T-helper 2 cell treated with Interferon-gamma antibody and Interleukin-4, amounts not matched to agents 5 μg/mL and 100 μg/mL, for 36 hours (primary cell): ENCODE data around the gene KIFBP.

ENCODE experiments used
- DNase-seq: peaks from one replicate; pipeline ENCODE4 v3.0.0; 2021; ENCODE audit warnings: low spot score
- H3K27ac Mint-ChIP-seq: one replicate; pipeline ENCODE4 v1.8.0; 2021; ENCODE audit warnings: mild to moderate bottlenecking, mixed read lengths
- H3K27me3 Mint-ChIP-seq: one replicate; pipeline ENCODE4 v1.8.0; 2021; ENCODE audit warnings: low read depth, mixed read lengths
- H3K36me3 Mint-ChIP-seq: one replicate; pipeline ENCODE4 v1.8.0; 2021; ENCODE audit warnings: low read depth, mixed read lengths
- H3K4me1 Mint-ChIP-seq: one replicate; pipeline ENCODE4 v1.8.0; 2021; ENCODE audit warnings: low read depth, mixed read lengths
- H3K4me3 Mint-ChIP-seq: one replicate; pipeline ENCODE4 v1.8.0; 2022; ENCODE audit warnings: mild to moderate bottlenecking, moderate library complexity, mixed read lengths
- H3K9me3 Mint-ChIP-seq: one replicate; pipeline ENCODE4 v1.8.0; 2021; ENCODE audit warnings: mixed read lengths

Gene KIFBP

DNA sequence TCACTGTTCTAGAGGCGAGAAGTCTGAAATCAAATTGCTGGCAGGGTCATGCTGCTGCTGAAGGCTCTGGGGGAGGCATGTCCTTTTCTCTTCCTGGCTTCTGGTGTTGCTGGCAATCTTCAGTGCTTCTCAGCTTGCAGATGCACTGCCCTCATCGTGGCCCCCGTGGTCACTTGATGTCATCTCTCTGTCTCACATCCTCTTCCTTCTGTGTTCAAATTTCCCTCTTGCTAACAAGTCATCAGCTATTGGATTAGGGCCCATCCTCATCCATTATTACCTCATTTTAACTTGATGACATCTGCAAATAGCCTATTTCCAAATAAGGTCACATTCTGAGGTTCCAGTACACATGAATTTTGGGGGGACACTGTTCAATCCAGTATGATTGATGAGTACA lies 62.7 kb downstream of the KIFBP start:
- Mint-ChIP-seq H3K36me3 (no peaks in the 10 kb centered on the region), H3K4me1 (peaks cover 48% of the 10 kb centered on the region), H3K27me3 (no peaks in the 10 kb centered on the region), H3K27ac (peak overlapping the region; percentile 87), H3K9me3 (no peaks in the 10 kb centered on the region), H3K4me3 (no peak overlapping the region)
- peak; percentile 51 for DNase-seq

DNA sequence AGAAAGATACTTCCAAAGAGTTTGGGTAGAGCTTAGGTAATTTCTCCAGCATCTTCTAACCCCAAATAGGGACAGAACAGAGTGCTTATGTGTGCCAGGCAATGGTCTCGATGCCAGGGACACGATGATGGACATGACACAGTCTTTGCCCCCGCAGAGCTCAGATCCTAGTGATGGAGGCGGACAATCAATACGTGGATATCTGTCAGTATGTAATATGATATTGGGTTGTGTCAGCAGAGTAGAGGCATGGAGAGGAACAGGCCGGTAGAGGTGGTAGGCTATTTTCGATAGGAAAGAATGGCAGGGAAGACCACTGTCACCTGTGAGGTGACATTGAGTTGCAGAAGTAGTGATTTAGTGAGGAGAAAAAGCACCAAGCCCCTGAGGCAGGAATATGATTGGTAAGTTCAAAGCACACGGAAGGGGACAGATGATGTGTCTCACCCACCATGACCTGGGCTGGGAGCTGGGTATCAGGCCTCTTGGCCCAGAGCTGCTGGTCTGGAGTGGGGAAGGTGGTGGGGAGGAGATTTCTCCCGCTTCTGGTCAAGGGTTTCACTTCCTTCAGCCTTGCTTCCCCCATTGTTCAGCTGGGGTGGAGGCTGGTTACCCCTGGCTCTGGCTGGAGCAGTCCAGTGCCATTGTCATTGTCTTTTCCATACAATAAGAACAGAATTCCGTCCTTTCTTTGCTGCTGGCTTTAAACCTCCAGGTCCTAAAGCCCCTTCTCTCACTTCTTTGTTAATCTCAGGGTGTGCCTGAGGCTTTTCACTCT lies 63.3 kb downstream of the KIFBP start:
- Mint-ChIP-seq H3K36me3 (no peaks in the 10 kb centered on the region), H3K27ac (peak overlapping the region; percentile 87), H3K4me1 (peaks cover 48% of the 10 kb centered on the region), H3K9me3 (no peaks in the 10 kb centered on the region), H3K4me3 (no peak overlapping the region), H3K27me3 (no peaks in the 10 kb centered on the region)
- no peak for DNase-seq

DNA sequence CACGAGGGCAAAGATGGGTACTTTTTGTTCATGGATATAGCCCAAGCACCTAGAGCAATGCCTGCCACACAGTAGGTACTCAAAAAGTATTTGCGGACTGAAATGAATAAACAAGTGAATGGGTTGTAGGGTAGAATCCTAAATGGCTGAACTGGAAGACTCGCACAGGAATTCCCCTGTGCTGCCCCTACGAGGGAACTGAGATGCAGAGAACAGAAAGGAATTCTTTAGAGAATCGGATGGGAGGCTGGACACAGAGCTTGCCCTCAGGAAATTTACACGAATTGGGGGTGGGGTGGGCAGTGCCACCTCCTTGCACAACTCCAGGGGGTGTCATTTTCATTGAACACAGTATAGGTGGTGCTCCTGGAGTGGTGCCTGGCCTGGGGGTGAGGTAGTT lies 64.1 kb downstream of the KIFBP start:
- peaks cover 52% of the 10 kb centered on the region for H3K4me1 Mint-ChIP-seq
- H3K27ac Mint-ChIP-seq = no peak overlapping the region
- H3K4me3 Mint-ChIP-seq = no peak overlapping the region
- no peaks in the 10 kb centered on the region for H3K9me3 Mint-ChIP-seq
- H3K27me3 Mint-ChIP-seq = no peaks in the 10 kb centered on the region
- H3K36me3 Mint-ChIP-seq = no peaks in the 10 kb centered on the region
- DNase-seq = no peak

DNA sequence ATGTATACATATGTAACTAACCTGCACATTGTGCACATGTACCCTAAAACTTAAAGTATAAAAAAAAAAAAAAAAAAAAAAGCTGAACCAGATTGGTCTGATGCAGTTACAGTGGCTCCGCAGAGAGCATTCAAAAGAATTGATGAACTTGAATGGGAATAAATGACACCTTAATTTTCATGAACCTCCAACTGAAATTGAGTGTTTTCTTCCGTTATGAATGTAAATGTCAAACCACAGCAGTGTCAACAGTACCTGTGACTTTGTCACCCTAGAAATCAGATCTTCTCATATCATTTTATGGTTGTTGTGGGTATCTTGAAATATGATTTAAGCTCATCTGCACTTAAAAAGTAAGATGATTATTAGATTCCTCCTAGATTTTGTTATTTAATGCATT lies 66.6 kb downstream of the KIFBP start:
- peak; percentile 16 for DNase-seq
- H3K36me3 Mint-ChIP-seq = no peaks in the 10 kb centered on the region
- H3K4me1 Mint-ChIP-seq = peaks cover 50% of the 10 kb centered on the region
- no peaks in the 10 kb centered on the region for H3K9me3 Mint-ChIP-seq
- H3K4me3 Mint-ChIP-seq = peak overlapping the region; percentile 52
- peak overlapping the region; percentile 90 for H3K27ac Mint-ChIP-seq
- H3K27me3 Mint-ChIP-seq = no peaks in the 10 kb centered on the region

DNA sequence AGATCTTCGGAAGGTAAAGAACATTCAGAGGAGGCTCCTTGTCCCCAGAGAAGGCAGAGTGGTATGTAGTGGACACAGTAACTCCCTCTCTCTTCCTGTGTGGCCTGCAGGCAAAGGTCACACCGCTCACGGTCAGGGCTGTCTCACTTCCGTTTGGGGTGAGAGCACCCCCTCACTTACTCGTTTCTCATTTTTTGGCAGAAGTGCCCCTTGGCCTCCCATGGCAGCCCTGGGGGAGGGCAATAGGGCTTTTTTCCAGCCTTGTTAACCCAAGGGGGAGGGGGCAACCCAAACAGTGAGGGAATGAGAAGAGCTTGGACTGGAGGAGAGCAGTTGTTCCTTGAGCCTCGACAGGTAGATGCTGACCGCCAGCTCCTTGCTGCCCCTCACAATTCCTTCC lies 67.5 kb downstream of the KIFBP start:
- DNase-seq = peak; percentile 50
- Mint-ChIP-seq H3K27me3 (no peaks in the 10 kb centered on the region), H3K36me3 (no peaks in the 10 kb centered on the region), H3K4me1 (peaks cover 54% of the 10 kb centered on the region), H3K4me3 (peak overlapping the region; percentile 52), H3K9me3 (no peaks in the 10 kb centered on the region), H3K27ac (peak overlapping the region; percentile 90)

DNA sequence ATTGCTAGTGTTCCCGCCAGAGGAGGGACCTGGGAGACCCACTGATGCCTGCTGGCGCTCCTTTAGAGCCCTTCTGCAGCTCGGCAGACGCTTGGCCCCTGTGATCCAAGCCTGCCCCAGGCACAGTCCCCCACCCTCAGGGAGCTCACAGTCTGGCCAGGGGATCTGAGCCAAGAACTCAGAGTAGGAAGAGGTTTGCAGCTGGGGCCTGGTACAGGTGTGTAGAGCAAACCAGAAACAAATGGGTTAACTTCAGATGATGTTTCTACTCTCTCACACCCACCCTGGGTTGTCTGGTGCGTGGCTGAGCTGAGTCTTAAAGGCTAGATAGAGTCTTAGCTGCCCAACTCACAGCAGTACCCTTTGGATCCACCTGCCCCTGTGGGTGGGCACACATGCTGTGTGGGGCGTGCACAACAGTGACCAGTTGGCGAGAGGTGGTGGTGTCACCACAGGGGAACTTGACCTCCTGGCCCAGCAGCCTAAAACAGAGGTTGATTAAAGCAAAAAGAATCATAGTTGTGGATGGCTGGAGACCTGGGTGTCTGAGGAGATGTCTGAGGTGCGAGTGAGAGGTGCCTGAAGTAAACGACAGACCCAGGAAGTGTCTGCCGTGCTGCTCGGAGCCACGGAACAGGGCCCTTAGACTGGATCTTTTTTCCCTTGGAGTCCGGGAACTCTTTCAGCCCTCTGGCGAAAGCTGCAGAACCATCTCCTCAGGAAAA lies 68.1 kb downstream of the KIFBP start:
- H3K9me3 Mint-ChIP-seq = no peaks in the 10 kb centered on the region
- H3K27ac Mint-ChIP-seq = peak overlapping the region; percentile 90
- H3K4me3 Mint-ChIP-seq = peak overlapping the region; percentile 55
- no peaks in the 10 kb centered on the region for H3K36me3 Mint-ChIP-seq
- no peaks in the 10 kb centered on the region for H3K27me3 Mint-ChIP-seq
- H3K4me1 Mint-ChIP-seq = peaks cover 54% of the 10 kb centered on the region
- DNase-seq = no peak

DNA sequence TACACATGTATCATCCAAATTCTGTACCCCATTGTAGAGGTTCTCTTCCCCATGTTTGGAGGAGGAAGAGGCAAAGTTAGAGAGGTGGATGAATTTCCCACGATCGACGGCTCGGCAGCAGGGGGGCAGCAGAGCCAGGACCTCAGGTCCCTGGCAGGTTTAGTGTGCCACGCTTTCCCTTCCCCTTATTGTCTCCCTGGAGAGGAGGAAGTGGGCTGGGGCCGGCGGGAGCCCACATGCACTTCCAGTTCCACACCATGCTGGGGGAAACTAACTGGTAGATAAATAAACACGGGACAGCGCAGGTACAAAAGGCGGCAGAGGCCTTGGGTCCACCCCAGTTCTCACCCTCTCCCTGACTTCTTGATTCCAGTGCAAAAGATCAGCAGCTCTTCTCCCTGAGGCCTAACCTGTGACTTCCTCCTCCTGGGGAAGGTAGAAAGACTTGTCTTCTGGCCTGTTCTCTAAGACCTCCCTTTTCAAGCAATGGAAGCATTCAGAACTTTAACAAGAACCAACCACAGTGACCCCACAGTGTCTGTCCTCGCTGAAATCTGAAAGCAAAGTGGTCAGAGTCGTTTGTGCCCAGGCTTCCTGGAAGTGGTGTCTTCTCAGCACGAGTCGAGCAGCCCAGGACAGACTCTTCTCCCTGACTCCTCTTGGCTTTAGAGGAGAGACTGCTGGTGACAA lies 68.8 kb downstream of the KIFBP start:
- DNase-seq = no peak
- peak overlapping the region; percentile 55 for H3K4me3 Mint-ChIP-seq
- H3K9me3 Mint-ChIP-seq = no peaks in the 10 kb centered on the region
- peak overlapping the region; percentile 90 for H3K27ac Mint-ChIP-seq
- H3K36me3 Mint-ChIP-seq = no peaks in the 10 kb centered on the region
- no peaks in the 10 kb centered on the region for H3K27me3 Mint-ChIP-seq
- H3K4me1 Mint-ChIP-seq = peaks cover 56% of the 10 kb centered on the region

DNA sequence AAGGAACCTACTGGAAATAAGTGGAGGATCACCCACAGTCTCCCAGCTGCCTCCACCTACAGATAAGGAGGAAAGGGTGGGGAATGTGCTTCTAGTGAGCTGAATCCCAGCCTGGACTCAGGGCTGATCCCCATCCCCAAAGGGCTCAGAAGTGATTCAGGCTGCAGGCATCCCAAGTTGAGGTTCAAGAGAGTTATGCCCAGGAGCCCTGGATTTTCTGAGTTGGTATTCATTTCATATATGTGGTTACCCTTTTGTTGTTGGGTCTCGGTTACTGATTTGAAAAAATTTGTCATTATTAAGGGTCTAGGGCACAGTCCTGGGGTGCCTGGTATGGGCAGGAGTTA lies 69.3 kb downstream of the KIFBP start:
- H3K4me1 Mint-ChIP-seq = peaks cover 54% of the 10 kb centered on the region
- H3K27me3 Mint-ChIP-seq = no peaks in the 10 kb centered on the region
- H3K27ac Mint-ChIP-seq = peak overlapping the region; percentile 90
- DNase-seq = no peak
- H3K9me3 Mint-ChIP-seq = no peaks in the 10 kb centered on the region
- H3K36me3 Mint-ChIP-seq = no peaks in the 10 kb centered on the region
- peak overlapping the region; percentile 55 for H3K4me3 Mint-ChIP-seq

DNA sequence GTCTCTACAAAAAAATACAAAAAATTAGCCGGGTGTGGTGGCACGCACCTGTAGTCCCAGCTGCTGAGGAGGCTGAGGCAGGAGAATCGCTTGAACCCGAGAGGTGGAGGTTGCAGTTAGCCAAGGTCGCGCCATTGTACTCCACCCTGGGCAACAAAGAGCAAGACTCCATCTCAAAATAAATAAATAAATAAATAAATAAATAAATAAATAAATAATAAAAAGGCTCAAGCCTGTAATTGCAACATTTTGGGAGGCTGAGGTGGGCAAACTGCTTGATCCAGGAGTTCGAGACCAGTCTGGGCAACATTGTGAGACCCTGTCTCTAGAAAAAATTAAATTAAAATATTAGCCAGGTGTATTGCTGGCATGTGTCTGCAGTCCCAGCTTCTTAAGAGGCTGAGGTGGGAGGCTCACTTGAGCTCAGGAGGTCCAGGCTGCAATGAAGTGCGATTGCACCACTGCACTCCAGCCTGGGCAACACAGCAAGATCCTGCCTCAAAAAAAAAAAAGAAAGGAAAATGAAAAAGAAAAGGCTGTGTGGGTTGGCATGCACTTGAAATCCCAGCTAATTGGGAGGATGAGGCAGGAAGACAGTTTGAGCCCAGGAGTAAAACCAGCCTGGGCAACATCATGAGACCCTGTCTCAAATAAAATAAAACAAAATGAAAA lies 71.7 kb downstream of the KIFBP start:
- Mint-ChIP-seq H3K4me3 (no peak overlapping the region), H3K36me3 (no peaks in the 10 kb centered on the region), H3K9me3 (no peaks in the 10 kb centered on the region), H3K27ac (no peak overlapping the region), H3K27me3 (no peaks in the 10 kb centered on the region), H3K4me1 (peaks cover 55% of the 10 kb centered on the region)
- no peak for DNase-seq

DNA sequence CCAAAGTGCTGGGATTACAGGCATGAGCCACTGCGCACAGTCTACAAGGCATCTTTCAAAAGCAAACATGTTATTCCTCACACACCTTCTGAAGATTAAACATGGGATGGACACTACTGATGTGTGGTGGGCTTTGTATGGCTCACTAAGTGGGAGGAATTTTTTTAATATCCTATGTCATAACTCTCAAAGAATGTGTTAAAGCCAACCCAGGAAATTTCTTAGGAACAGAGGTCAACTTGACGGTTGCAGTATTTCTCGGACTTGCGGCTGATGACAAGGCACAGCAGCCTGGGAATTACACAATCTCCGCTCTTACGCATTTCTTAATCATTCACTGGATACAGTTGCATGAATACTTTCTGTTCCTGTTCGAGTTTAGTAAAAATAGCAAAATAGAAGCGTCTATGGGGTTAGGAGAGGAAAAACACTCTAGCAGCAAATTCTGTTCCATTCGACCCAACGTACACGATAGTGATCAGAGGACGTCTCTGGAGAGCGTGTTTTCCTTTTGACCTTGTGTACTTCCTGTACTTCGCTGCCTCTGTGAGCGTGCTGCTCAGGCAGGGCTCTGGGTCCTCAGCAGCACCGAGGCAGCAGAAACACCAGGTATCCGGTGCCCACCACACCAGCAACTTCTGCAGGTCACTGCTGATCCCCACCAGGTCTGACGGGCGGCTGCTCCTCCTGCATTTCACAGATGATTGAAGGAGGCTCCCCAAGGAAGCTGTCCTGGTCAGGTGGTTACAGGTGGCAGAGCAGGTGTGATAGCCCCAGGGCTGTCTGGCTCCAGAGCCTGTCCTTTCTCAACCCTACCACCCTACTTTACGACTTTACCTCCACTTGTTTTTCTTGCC lies 72.9 kb downstream of the KIFBP start:
- Mint-ChIP-seq H3K4me3 (peak overlapping the region; percentile 82), H3K36me3 (peaks cover 4% of the 10 kb centered on the region), H3K27ac (peak overlapping the region; percentile 93), H3K27me3 (no peaks in the 10 kb centered on the region), H3K4me1 (peaks cover 56% of the 10 kb centered on the region), H3K9me3 (no peaks in the 10 kb centered on the region)
- peak; percentile 44 for DNase-seq

DNA sequence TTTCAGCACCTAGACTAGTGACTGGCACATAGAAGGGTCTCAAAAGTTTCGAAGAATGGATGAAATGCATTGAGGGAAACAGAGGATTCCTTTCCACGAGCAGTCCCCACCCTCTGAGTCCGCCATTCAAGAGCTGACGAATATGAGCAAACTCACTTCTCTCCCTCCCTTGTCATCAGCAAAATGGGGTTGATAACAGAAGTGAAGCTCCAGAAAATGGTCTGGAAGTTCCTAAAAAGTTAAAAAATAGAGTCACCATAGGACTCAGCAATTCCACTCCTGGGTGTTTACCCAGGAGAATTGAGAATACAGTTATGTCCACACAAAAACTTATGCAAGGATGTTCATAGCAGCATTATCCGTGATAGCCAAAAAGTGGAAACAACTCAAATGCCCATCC lies 74.3 kb downstream of the KIFBP start:
- no peak for DNase-seq
- Mint-ChIP-seq H3K9me3 (no peaks in the 10 kb centered on the region), H3K27ac (no peak overlapping the region), H3K36me3 (peaks cover 4% of the 10 kb centered on the region), H3K4me3 (no peak overlapping the region), H3K4me1 (peaks cover 43% of the 10 kb centered on the region), H3K27me3 (no peaks in the 10 kb centered on the region)

DNA sequence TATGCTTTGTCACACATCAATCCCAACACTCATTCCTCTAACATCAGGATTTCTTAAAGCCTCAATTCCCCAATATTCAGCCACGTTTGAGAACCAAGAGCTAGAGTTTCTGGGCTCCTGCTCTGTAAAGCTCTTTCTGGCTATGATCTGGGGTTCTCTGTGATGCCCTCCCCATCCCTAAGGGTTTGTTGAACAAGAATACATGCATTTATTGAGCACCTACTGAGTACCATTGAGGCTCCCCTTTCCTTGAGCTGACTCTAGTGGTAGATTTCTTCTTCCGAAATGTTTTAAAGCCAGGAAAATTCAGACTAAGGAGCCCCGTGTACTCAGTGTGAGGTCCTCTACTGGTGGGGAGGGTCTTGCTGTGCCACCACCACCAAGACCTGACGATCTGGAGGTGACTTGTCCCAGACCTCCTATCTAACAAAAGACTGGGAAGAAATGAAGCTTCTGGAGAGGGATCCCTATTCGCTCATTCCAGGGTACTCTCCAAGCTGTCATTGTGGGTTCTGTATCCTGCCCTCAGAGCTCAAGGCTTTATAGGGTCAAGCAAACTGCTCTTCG lies 76.2 kb downstream of the KIFBP start:
- no peaks in the 10 kb centered on the region for H3K9me3 Mint-ChIP-seq
- H3K27ac Mint-ChIP-seq = no peak overlapping the region
- no peaks in the 10 kb centered on the region for H3K27me3 Mint-ChIP-seq
- peaks cover 4% of the 10 kb centered on the region for H3K36me3 Mint-ChIP-seq
- H3K4me1 Mint-ChIP-seq = peaks cover 38% of the 10 kb centered on the region
- DNase-seq = no peak
- H3K4me3 Mint-ChIP-seq = no peak overlapping the region
